GM13977 (cell line): ENCODE measurements around the gene MTMR1.

Experiments
- DNase-seq: peaks from one replicate; pipeline ENCODE4 v3.0.0; 2012; ENCODE audit warnings: low spot score
- CTCF ChIP-seq: IDR thresholded peaks from 2 replicates; pipeline ENCODE4 v1.5.1; 2012; ENCODE audit warnings: mild to moderate bottlenecking, control low read depth; ENCODE audit not compliant: insufficient read depth; ENCODE audit errors: extremely low read depth, missing control alignments
- in situ Hi-C: fragments of 300-500 bp; cut with MboI; formaldehyde crosslinking; loops from one replicate; pipeline ENCODE4 v1.12.0; 2022; ENCODE audit warnings: low sequenced_read_pairs, low pct_unique_long_range_greater_than_20kb, mixed read lengths, inconsistent platforms; ENCODE audit not compliant: unreplicated experiment

The MTMR1 gene

GRCh38 chrX:150729956-150730355, 36.8 kb downstream of the MTMR1 start:
- no peak for DNase-seq
- in situ Hi-C loops, result no loop called here
- no peak for TF ChIP-seq CTCF

- TF ChIP-seq CTCF, result no peak
- in situ Hi-C loops, result no loop called here
Observed at GRCh38 chrX:150730719-150731118, 37.5 kb downstream of the MTMR1 start.

GRCh38 chrX:150731795-150732194, 38.6 kb downstream of the MTMR1 start:
- DNase-seq, result no peak
- in situ Hi-C loops, result no loop called here
- no peak for TF ChIP-seq CTCF

More at GRCh38 chrX:150730719-150731118, 37.5 kb downstream of the MTMR1 start:
- DNase-seq, result no peak

- in situ Hi-C loops, result no loop called here
- DNase-seq, result no peak
- TF ChIP-seq CTCF, result no peak
Observed at GRCh38 chrX:150736475-150736874, 43.3 kb downstream of the MTMR1 start.

GRCh38 chrX:150752124-150752523, 58.9 kb downstream of the MTMR1 start:
- DNase-seq, result no peak
- in situ Hi-C loops, result no loop called here
- no peak for TF ChIP-seq CTCF

GRCh38 chrX:150753357-150753756, 60.2 kb downstream of the MTMR1 start:
- TF ChIP-seq CTCF, result no peak
- in situ Hi-C loops, result no loop called here
- DNase-seq, result no peak

- in situ Hi-C loops, result no loop called here
- TF ChIP-seq CTCF, result no peak
- DNase-seq, result no peak
Observed at GRCh38 chrX:150753968-150754367, 60.8 kb downstream of the MTMR1 start.
